Glomerular endothelial cell (primary cell): Measurements from ENCODE around the gene SPOCK1. TPM values are rescaled to one million over a fixed set of nuclear protein-coding genes. Genes with fewer than 3 reads are reported as not detected.
A peak's percentile ranks its signal among the peaks of the same experiment; 100 is the strongest.

Experiments used
- DNase-seq: peaks from one replicate; pipeline ENCODE4 v3.0.0-alpha.2; 2011; ENCODE audit warnings: low read depth, low spot score; ENCODE audit errors: extremely low read depth
- total RNA-seq: library from RNA; depleted of rRNA; stranded (reverse); fragments of >200 nt; gene quantifications from 2 replicates; pipeline ENCODE4 v1.2.3, GENCODE V29; 2015

SPOCK1 gene
- total RNA-seq, 1 donor from 2014 or later, result 24.4 TPM

GRCh38 chr5:137209232-137209809 is 289.8 kb downstream of the SPOCK1 start:
- no peak for DNase-seq

GRCh38 chr5:137207023-137207760 is 291.9 kb downstream of the SPOCK1 start:
- no peak for DNase-seq

DNA sequence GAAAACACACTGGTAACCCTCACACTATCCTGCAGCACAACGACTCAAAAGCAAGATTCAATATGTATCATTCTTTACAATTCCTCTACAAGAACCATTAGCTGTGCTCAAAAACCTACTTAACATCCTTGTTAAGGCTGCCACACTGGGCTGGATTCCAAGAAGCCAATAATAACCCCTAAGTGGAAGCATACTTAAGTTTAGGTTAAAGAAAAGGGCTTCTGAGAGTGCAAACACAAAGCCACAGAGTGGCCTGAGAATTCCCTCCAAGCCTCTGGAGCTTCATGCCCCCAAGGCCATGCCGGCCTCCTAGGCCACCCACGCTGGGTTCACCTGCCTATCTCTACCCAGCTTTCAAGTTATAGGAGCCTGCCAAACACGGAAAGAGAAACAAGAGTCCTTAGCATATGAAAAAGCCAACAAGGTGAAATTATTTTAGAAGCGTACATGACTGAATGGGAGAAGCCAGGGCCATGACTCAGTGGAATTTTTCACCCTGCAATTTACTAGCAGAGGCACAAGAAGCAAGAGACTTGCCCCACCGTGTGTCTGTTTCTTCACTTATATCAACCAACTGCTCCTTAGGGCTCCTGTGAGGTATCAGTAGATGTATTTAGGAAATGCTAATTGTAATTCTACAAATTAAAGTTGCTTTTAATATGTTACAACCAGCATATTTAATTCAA is 293.0 kb downstream of the SPOCK1 start:
- no peak for DNase-seq

DNA sequence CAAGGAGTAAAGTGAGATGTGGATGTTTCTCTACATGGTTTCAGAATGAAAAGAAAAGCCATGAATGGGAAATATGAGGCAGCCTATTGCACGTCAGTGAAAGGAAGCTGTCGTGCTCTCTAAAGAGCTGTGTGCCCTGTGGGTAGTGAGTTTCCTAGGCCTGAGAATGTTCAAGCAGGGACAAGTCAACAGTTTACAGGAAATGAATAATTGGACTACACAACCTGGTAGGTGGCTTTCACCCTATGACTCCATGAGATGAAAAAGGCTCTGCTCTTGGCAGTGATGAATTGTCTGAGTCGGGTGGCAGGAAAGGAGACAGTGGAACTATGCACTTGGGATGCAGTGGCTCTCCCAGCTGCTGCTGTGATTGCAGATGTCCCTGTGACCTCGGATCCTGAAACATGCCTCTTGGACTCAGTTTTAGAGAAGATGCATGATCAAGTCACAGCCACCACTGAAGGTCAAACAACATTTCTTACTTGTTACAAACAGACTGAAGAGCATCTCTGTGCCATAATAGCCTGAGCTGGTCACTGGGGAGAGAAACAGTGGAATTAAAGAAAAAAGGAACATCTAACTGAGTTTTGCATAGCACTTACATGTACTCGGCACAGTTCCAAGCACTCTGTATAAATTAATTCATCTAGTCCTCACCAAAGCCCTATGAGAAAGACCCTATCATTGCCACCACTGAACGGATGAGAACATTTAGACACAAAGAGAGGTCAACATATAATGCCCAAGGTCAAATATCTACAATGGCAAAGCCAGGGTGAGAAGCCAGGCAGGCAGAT is 293.7 kb downstream of the SPOCK1 start:
- DNase-seq, result no peak

GRCh38 chr5:137203011-137203632 is 296.0 kb downstream of the SPOCK1 start:
- DNase-seq, result no peak

DNA sequence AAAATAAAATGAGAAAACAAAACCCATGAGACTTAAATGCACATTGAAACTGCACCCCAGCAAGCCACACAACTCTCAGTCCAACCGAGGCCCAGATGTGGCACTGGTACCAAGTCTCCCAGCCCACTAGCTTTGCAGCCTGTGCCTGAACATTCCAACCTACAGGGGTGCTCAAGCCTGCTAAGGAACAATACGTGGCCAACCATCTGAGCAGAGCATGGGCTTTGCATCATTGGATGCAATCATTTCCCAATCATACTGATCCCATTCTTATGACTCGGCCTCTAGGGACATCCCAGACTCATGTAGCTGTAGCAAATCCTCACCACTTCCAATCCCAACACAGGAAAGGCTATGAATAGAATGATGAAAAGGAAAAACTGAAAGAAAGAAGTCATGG is 297.2 kb downstream of the SPOCK1 start:
- DNase-seq, result no peak

- no peak for DNase-seq
Observed at GRCh38 chr5:137200906-137201700, 298.0 kb downstream of the SPOCK1 start.

- DNase-seq, result no peak
Observed at GRCh38 chr5:137199966-137200365, 299.2 kb downstream of the SPOCK1 start.

GRCh38 chr5:137199201-137199600 is 299.9 kb downstream of the SPOCK1 start:
- DNase-seq, result no peak

- no peak for DNase-seq
Observed at GRCh38 chr5:137195483-137195882, 303.6 kb downstream of the SPOCK1 start.

DNA sequence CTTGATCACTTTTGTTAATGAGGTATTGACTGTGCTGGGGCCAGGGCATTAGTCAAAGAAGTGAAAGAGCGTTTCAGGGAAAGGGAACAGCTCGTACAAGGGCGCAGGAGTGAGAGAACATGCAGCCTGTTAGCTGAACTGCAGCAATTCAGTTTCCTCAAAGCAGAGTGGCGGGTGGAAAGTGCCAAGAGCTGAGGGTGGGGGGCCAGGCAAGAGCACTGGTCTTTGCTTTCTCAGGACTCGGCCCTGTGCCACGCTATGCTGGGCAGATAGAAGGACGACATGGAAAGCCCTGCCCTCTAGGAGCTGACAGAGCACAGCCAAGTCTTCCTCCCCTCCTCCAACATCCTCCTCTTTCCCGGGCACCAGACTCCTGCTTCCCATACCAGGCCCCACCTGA is 304.8 kb downstream of the SPOCK1 start:
- no peak for DNase-seq

DNA sequence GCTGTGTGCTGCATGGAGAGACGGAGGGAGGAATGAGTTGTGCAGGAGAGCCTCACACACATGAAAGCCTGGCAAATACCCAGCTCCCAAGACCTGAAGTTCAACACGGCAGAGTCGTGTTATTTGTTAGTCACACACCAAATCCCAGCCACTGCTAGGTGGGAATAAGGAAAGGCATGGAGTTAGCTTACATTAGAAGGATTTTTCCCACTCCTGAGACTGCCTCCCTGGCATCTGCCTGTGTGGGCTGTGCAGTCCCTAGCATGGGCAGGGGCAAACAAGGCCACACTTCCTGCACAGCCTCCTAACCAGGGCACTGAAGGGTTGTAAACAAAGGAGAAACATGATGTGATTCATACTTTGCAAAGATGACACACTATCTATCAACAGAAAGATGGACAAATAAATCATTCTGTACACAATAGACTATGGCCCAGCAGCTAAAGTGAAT is 306.8 kb downstream of the SPOCK1 start:
- DNase-seq, result peak; percentile 22

DNA sequence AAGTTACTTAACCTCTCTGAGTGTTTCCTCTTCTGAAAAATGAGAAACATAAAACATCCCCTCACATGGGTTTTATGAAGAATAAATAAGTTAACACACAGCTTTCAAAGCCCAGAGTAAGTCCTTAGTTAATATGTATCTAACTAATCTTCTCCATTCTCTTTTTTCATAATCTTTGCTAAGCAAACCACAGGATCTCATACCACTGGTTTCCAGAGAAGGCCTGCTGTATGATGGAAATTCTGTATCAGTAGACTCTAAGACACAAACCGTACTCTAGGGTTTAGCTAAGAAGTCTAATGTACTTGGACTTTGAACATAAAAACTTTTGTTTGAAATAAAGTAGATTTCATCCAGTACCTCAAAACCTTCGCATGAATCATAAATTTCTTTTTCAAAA is 307.9 kb downstream of the SPOCK1 start:
- no peak for DNase-seq

DNA sequence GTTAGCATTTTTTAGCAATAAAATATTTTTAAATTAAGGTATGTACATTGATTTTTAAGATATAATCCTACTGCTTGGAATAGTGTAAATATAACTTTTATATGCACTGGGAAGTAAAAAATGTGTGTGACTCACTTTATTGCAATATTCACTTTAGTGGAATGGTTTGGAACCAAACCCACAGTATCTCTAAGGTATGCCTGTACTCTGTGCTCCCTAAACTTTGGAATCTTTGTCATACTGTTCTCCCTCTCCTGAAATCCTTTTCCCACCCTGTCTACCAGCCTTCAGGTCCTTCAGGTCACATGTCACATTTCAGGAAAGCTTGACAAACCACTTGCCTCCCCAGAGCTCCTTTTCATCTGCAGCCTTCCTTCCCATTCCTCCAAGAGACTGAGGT is 308.7 kb downstream of the SPOCK1 start:
- no peak for DNase-seq

DNA sequence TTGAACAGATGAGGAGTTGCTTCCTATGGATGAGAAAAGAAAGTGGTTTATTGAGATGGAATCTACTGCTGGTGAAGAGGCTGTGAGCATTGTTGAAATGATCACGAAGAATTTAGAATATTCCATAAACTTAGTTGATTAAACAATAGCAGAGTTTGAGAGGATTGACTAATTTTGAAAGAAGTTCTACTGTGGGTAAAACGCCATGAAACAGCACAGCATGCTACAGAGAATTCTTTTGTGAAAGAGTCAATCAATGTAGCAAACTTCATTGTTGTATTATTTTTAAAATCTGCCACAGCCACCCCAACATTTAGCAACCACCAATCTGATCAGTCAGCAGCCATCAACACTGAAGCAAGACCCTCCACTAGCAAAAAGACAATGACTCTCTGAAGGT is 309.1 kb downstream of the SPOCK1 start:
- no peak for DNase-seq

- DNase-seq, result no peak
Observed at GRCh38 chr5:137188566-137188965, 310.6 kb downstream of the SPOCK1 start.

DNA sequence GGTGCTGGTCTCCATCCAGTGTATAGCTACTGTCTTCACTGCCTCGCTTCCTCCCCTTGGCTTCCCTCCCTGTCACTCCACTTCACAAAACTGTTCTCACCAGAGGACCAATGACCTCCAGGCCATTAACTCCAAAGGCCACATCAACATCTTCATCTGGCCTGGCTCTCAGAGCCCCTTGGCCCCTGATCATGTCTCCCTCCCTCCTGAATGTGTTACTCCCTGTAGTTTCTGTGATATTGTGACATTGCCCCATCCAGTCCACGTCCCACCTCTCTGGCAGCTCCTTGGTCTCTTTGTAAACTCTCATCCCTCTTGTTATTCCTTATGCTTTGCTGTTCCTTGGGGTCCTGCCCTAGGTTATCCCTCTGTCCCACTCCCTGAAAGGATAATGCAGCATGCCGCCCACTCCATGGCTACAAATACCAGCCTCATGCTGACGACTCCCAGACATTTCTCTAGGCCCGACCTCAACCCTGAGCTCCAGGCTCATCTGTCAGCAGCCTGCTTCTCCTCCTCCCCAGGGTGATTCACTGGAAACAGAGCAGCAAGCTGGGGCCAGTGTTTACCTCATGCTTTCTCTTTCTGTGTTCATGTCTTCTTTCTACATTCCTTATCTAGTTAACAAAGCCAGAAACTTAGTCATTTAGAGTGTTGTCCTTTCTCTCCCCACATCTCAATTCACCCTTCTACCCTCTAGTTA is 312.2 kb downstream of the SPOCK1 start:
- no peak for DNase-seq

GRCh38 chr5:137185193-137185592 is 313.9 kb downstream of the SPOCK1 start:
- DNase-seq, result no peak

- no peak for DNase-seq
Observed at GRCh38 chr5:137184734-137185133, 314.4 kb downstream of the SPOCK1 start.
